Measurements from ENCODE around the gene SDHAF1.
"Not testable (repeated sequence)": the region's sequence is repeated elsewhere in the genome, so short reads cannot be mapped to it uniquely, and the experiment has no call there.

Gene SDHAF1

DNA sequence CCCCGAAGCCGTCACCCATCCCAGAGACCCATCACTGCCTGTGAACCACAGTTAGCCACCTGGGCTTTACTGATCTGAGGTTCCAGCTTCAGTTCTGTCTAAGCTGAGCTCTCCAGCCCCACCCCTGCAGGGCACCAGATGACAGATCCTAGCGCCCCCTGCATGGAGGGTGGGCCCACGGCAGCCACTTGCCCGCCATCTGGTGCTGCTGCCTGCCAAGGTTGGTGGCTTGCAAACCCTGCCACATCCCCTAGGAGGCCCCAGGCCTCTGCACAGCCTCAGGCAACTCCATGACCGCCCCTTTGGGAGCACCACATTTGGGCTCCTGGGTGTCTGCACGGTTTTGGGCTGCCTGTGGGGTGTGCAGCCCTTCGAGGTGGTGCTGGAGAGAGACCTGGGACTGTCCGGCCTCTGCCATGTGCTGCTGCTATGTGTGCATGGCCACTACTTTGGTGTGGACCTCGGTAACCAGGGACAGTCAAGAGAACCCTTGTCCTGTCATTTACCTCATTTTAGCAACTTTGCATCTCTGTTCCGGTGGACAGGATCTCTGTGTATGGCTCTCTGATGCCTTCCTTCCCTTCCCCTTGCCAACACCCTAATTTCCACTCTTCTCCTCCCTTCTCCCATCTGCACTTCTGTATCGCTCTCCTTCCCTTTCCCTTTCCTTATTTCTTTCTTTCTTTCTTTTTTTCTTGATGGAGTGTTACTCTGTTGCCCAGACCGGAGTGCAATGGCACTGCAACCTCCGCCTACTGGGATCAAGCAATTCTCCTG is 17.4 kb upstream of the SDHAF1 start:
- H3K36me3 ChIP-seq (ENCODE audit: control insufficient read depth, insufficient read depth, low read length), result no peaks in the 10 kb centered on the region
- H3K27ac ChIP-seq, result no peak overlapping the region
- no peak overlapping the region for H3K9ac ChIP-seq
- no peaks in the 10 kb centered on the region for H3K4me1 ChIP-seq
- TF ChIP-seq, protein P1, sequence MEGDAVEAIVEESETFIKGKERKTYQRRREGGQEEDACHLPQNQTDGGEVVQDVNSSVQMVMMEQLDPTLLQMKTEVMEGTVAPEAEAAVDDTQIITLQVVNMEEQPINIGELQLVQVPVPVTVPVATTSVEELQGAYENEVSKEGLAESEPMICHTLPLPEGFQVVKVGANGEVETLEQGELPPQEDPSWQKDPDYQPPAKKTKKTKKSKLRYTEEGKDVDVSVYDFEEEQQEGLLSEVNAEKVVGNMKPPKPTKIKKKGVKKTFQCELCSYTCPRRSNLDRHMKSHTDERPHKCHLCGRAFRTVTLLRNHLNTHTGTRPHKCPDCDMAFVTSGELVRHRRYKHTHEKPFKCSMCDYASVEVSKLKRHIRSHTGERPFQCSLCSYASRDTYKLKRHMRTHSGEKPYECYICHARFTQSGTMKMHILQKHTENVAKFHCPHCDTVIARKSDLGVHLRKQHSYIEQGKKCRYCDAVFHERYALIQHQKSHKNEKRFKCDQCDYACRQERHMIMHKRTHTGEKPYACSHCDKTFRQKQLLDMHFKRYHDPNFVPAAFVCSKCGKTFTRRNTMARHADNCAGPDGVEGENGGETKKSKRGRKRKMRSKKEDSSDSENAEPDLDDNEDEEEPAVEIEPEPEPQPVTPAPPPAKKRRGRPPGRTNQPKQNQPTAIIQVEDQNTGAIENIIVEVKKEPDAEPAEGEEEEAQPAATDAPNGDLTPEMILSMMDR (IDR thresholded peaks at IDR 0.05), result peak; percentile 13
- H3K27me3 ChIP-seq (ENCODE audit: control insufficient read depth, insufficient read depth, low read length), result no peaks in the 10 kb centered on the region
- H3K4me2 ChIP-seq (ENCODE audit: low read length), result no peak overlapping the region
- H2AFZ ChIP-seq, result no peak overlapping the region
- H3K9me3 ChIP-seq (ENCODE audit: control insufficient read depth, low read length), result no peaks in the 10 kb centered on the region
- H3K79me2 ChIP-seq, result no peaks in the 10 kb centered on the region
- H3K4me3 ChIP-seq (ENCODE audit: low read depth, low read length), result no peak overlapping the region

DNA sequence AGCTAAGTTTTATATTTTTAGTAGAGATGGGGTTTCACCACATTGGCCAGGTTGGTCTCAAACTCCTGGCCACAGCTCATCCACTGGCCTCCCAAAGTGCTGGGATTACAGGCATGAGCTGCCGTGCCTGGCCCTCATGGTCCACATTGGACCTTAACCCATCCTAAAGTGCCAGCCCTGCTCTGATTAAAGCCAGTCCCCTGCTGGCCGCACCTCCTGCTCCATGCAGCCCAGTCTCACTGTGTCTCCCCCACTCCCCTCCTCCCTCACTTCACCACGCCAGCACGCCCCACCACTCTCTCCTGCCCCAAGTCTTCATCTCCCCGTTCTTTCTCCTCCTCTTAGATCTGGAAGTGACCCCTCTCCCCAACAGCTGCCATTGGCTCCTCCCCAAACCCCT is 16.7 kb upstream of the SDHAF1 start:
- no peaks in the 10 kb centered on the region for H3K27me3 ChIP-seq (ENCODE audit: control insufficient read depth, insufficient read depth, low read length)
- H3K9ac ChIP-seq, result no peak overlapping the region
- H3K36me3 ChIP-seq (ENCODE audit: control insufficient read depth, insufficient read depth, low read length), result no peaks in the 10 kb centered on the region
- H3K27ac ChIP-seq, result no peak overlapping the region
- TF ChIP-seq, protein P1 (IDR thresholded peaks at IDR 0.05), result no peak
- no peak overlapping the region for H2AFZ ChIP-seq
- H3K79me2 ChIP-seq, result no peaks in the 10 kb centered on the region
- no peak overlapping the region for H3K4me3 ChIP-seq (ENCODE audit: low read depth, low read length)
- no peaks in the 10 kb centered on the region for H3K9me3 ChIP-seq (ENCODE audit: control insufficient read depth, low read length)
- H3K4me1 ChIP-seq, result no peaks in the 10 kb centered on the region
- H3K4me2 ChIP-seq (ENCODE audit: low read length), result no peak overlapping the region

DNA sequence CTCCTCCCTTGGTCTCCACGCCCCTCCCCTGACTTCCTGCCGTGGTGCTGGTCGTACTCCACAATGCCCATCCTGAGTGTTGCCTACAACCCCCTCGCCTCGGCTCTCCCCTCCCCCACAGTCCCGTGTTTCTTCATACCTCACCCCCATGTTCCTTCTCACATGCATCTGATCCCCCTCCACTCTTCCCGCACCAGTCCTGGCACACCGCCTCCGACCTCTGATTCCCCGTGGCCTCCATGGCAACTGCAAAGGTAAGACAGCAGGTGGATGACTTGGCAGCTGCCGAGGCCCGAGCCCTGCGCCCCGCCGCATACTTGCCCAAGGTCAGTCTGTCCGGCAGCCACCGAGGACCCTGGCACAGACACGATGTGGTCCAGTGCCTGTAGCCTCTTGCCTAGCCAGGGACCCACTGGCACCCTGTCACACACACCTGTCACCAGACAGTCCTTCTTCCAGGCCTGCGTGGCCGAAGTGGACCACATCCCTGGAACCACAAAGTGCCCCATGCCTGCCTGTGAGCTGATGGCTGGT is 16.1 kb upstream of the SDHAF1 start:
- Histone ChIP-seq H3K4me2 (ENCODE audit: low read length) (no peak overlapping the region), H3K9ac (no peak overlapping the region), H3K27me3 (ENCODE audit: control insufficient read depth, insufficient read depth, low read length) (no peaks in the 10 kb centered on the region), H3K4me1 (no peaks in the 10 kb centered on the region), H3K79me2 (no peaks in the 10 kb centered on the region), H3K27ac (no peak overlapping the region), H3K4me3 (ENCODE audit: low read depth, low read length) (no peak overlapping the region), H3K36me3 (ENCODE audit: control insufficient read depth, insufficient read depth, low read length) (no peaks in the 10 kb centered on the region), H3K9me3 (ENCODE audit: control insufficient read depth, low read length) (no peaks in the 10 kb centered on the region), H2AFZ (no peak overlapping the region)
- TF ChIP-seq, protein P1 (IDR thresholded peaks at IDR 0.05), result no peak

DNA sequence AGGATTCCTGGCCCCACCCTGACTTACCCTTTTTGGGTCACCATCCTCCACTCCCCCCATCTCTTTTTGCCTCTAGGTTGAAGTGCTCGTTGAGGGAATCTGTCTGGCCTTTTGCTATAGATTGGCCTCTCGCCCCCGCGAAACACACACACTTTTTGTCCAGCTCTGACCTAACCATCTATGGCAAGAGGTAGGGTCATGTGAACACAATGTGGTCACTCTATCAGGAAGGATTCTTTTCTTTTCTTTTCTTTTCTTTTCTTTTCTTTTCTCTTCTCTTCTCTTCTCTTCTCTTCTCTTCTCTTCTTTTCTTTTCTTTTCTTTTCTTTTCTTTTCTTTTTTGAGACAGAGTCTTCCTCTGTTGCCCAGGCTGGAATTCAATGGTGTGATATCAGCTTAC is 14.0 kb upstream of the SDHAF1 start:
- not testable (repeated sequence) for H3K27me3 ChIP-seq (ENCODE audit: control insufficient read depth, insufficient read depth, low read length); H3K9ac ChIP-seq; H3K4me3 ChIP-seq (ENCODE audit: low read depth, low read length); H3K27ac ChIP-seq; H3K79me2 ChIP-seq; H3K4me2 ChIP-seq (ENCODE audit: low read length); H2AFZ ChIP-seq; H3K9me3 ChIP-seq (ENCODE audit: control insufficient read depth, low read length); H3K36me3 ChIP-seq (ENCODE audit: control insufficient read depth, insufficient read depth, low read length); H3K4me1 ChIP-seq

DNA sequence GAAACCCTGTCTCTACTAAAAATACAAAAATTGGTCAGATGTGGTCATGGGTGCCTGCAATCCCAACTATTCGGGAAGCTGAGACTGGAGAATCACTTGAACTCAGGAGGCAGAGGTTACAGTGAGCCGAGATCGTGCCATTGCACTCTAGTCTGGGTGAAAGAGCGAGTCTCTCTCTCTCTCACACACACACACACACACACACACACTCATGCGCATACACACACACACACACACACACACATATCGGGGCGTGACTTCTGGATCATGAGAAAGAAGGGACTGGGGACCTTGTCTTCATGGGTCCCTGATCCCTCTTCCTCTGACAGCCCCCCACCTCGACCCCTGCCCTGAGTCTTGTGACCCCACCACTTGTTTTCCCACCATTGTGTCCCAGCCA is 11.8 kb upstream of the SDHAF1 start:
- H3K27me3 ChIP-seq (ENCODE audit: control insufficient read depth, insufficient read depth, low read length), result no peaks in the 10 kb centered on the region
- H3K79me2 ChIP-seq, result no peaks in the 10 kb centered on the region
- no peaks in the 10 kb centered on the region for H3K36me3 ChIP-seq (ENCODE audit: control insufficient read depth, insufficient read depth, low read length)
- H3K9ac ChIP-seq, result no peak overlapping the region
- no peak overlapping the region for H3K4me2 ChIP-seq (ENCODE audit: low read length)
- H3K4me3 ChIP-seq (ENCODE audit: low read depth, low read length), result no peak overlapping the region
- H3K27ac ChIP-seq, result no peak overlapping the region
- no peaks in the 10 kb centered on the region for H3K9me3 ChIP-seq (ENCODE audit: control insufficient read depth, low read length)
- TF ChIP-seq, protein P1 (IDR thresholded peaks at IDR 0.05), result no peak
- H3K4me1 ChIP-seq, result no peaks in the 10 kb centered on the region
- H2AFZ ChIP-seq, result no peak overlapping the region

Measured in parathyroid adenoma (tissue), 2 donors.